Endothelial cell of umbilical vein (primary cell): ENCODE data around the gene PLXNB1. TPM values are rescaled to one million over a fixed set of nuclear protein-coding genes. Genes with fewer than 3 reads are reported as not detected.

Experiments
- BruUV-seq: library from RNA; stranded (reverse); fragments of 400-500 nt; replicated peaks from 2 replicates; lab custom pipeline; 2021; lab: Mats Ljungman, UMichigan
- CTCF ChIA-PET: fragments of 300-600, 350-600 bp; sonication (Branson Sonifier 250); formaldehyde crosslinking; loops from one replicate; lab custom pipeline; 2021; ENCODE audit warnings: antibody characterized with exemption, inconsistent platforms; lab: Charles Lee
- POLR2A ChIA-PET: fragments of 300-600, 350-600 bp; sonication (Branson Sonifier 250); formaldehyde crosslinking; loops from one replicate; lab custom pipeline; 2021; ENCODE audit warnings: antibody characterized with exemption, inconsistent platforms; lab: Charles Lee
- DNase-seq: peaks from one replicate; pipeline ENCODE4 v3.0.0-alpha.2; 2011; ENCODE audit warnings: low read depth, low spot score
- FAIRE-seq: peaks from 2 replicates; lab custom pipeline; 2011; peaks lifted over from hg19 to GRCh38; lab: Jason Lieb, UNC
- H2AFZ ChIP-seq: 2 replicates; pipeline ENCODE4 v1.6.0; 2012; ENCODE audit warnings: low read depth, low read length, control low read depth, inconsistent platforms
- H3K27ac ChIP-seq: 2 replicates; pipeline ENCODE4 v1.5.1; 2011; ENCODE audit warnings: low read depth, mild to moderate bottlenecking, control low read depth, low read length, moderate library complexity; ENCODE audit not compliant: insufficient read depth
- H3K27me3 ChIP-seq, 2 experiments: 2 replicates each; pipeline versions ENCODE4 v1.6.0 to v1.6.1; 2011; ENCODE audit warnings: low read length in 2 of 2, mixed read lengths in 1 of 2; ENCODE audit not compliant: control insufficient read depth in 2 of 2, insufficient read depth in 2 of 2
- H3K36me3 ChIP-seq, 2 experiments: 2 replicates in 1 of 2; 3 replicates in 1 of 2; pipeline ENCODE4 v1.5.1; 2011; ENCODE audit warnings: low read length in 2 of 2, mild to moderate bottlenecking in 1 of 2, moderate library complexity in 1 of 2; ENCODE audit not compliant: control insufficient read depth in 2 of 2, insufficient read depth in 2 of 2; ENCODE audit errors: extremely low read depth in 1 of 2
- H3K4me1 ChIP-seq: 3 replicates; pipeline ENCODE4 v1.5.1; 2011; ENCODE audit warnings: mild to moderate bottlenecking, low read length; ENCODE audit not compliant: control insufficient read depth, insufficient read depth; ENCODE audit errors: extremely low read depth
- H3K4me2 ChIP-seq: 2 replicates; pipeline ENCODE4 v1.6.1; 2011; ENCODE audit warnings: low read length, control low read depth, mixed read lengths; ENCODE audit not compliant: insufficient read depth
- H3K4me3 ChIP-seq, 3 experiments: fragments of 200-600 bp in 1 of 3; sonication (generic), shearing (Covaris generic) in 1 of 3; replicated peaks in 1 of 3; 2 replicates each; pipeline ENCODE4 v1.5.1; 2011 to 2016; ENCODE audit warnings: control low read depth in 3 of 3, low read length in 3 of 3, mild to moderate bottlenecking in 2 of 3, inconsistent platforms in 1 of 3, low read depth in 1 of 3, moderate library complexity in 1 of 3; ENCODE audit not compliant: insufficient read depth in 1 of 3
- H3K79me2 ChIP-seq: 2 replicates; pipeline ENCODE4 v1.6.0; 2012; ENCODE audit warnings: low read length, inconsistent platforms; ENCODE audit not compliant: control insufficient read depth, insufficient read depth
- H3K9ac ChIP-seq: replicated peaks from 2 replicates; pipeline ENCODE3; 2011; ENCODE audit warnings: low read length, control low read depth; ENCODE audit not compliant: insufficient read depth; ENCODE audit errors: extremely low read depth
- H3K9me1 ChIP-seq: replicated peaks from 3 replicates; pipeline ENCODE4 v1.6.0; 2011; ENCODE audit warnings: mild to moderate bottlenecking, low read length; ENCODE audit not compliant: control insufficient read depth, insufficient read depth; ENCODE audit errors: extremely low read depth
- H3K9me3 ChIP-seq: replicated peaks from 2 replicates; pipeline ENCODE4 v1.5.1; 2012; ENCODE audit warnings: low read length, inconsistent platforms; ENCODE audit not compliant: control insufficient read depth, insufficient read depth
- H4K20me1 ChIP-seq: replicated peaks from 2 replicates; pipeline ENCODE3; 2011; ENCODE audit warnings: mild to moderate bottlenecking, low read length; ENCODE audit not compliant: control insufficient read depth, insufficient read depth; ENCODE audit errors: extremely low read depth
- CTCF ChIP-seq, 2 donors: IDR thresholded peaks; 1 replicate in 1 of 2; 2 replicates in 1 of 2; pipeline ENCODE4 v1.5.1; 2011; ENCODE audit warnings: low read length in 2 of 2, mild to moderate bottlenecking in 2 of 2, moderate library complexity in 2 of 2, control low read depth in 1 of 2, inconsistent platforms in 1 of 2, low read depth in 1 of 2; ENCODE audit not compliant: insufficient read depth in 1 of 2; ENCODE audit errors: extremely low read depth in 1 of 2
- EZH2 ChIP-seq: IDR thresholded peaks from 2 replicates; pipeline ENCODE4 v1.6.1; 2012; ENCODE audit warnings: borderline replicate concordance, low read depth, mild to moderate bottlenecking, moderate library complexity, low read length, inconsistent platforms; ENCODE audit not compliant: severe bottlenecking
- FOS ChIP-seq: IDR thresholded peaks from 2 replicates; pipeline ENCODE4 v1.6.1; 2011; ENCODE audit warnings: mild to moderate bottlenecking, low read length, moderate library complexity, borderline replicate concordance; ENCODE audit not compliant: insufficient read depth
- GATA2 ChIP-seq: IDR thresholded peaks from 2 replicates; pipeline ENCODE4 v1.7.0; 2011; ENCODE audit warnings: low read depth, mild to moderate bottlenecking, moderate library complexity, mixed read lengths, low read length; ENCODE audit not compliant: insufficient read length, insufficient read depth
- JUN ChIP-seq: IDR thresholded peaks from 2 replicates; pipeline ENCODE4 v1.6.1; 2011; ENCODE audit warnings: borderline replicate concordance, low read depth; ENCODE audit not compliant: insufficient read length, insufficient read depth
- MAX ChIP-seq: IDR thresholded peaks from 2 replicates; pipeline ENCODE4 v1.6.1; 2011; ENCODE audit not compliant: insufficient read depth, insufficient read length
- MYC ChIP-seq: IDR thresholded peaks from one replicate; pipeline ENCODE4 v1.6.1; 2011; ENCODE audit warnings: mild to moderate bottlenecking, low read depth, low read length
- POLR2A ChIP-seq: IDR thresholded peaks from 2 replicates; pipeline ENCODE4 v1.6.1; 2012; ENCODE audit warnings: low read depth, mild to moderate bottlenecking, control low read depth, low read length
- POLR2AphosphoS5 ChIP-seq: IDR thresholded peaks from 2 replicates; pipeline ENCODE4 v1.6.1; 2012; ENCODE audit warnings: low read depth, mild to moderate bottlenecking, control low read depth, low read length, moderate library complexity; ENCODE audit not compliant: insufficient read depth
- dilution Hi-C: fragments of 300-500 bp; cut with MboI; formaldehyde crosslinking; loops from one replicate; pipeline ENCODE4 v1.15.0; 2019; ENCODE audit warnings: low sequenced_read_pairs; ENCODE audit not compliant: extremely low pct_ligation_motif_present
- intact Hi-C: fragments of 100-400 bp; cut with micrococcal nuclease; formaldehyde crosslinking; loops from one replicate; pipeline ENCODE4 v1.10.0; 2022
- polyA plus RNA-seq, 4 experiments: library from polyadenylated mRNA; depleted of rRNA in 3 of 4; stranded (reverse) in 3 of 4; unstranded in 1 of 4; fragments of >200 nt; gene quantifications; 2 replicates each; pipeline versions ENCODE4 v1.2.1 to v1.2.3, GENCODE V29; 2011 to 2012; ENCODE audit warnings: missing spikeins in 1 of 4
- total RNA-seq: library from RNA; stranded (reverse); gene quantifications from 2 replicates; pipeline ENCODE4 v1.2.3, GENCODE V29; 2021

The PLXNB1 gene
- total and polyA plus RNA-seq, 2 donors (not counting 3 experiments of a cell fraction or from before 2014, with no cell fraction given): 43.1 to 45.2 TPM

- Histone ChIP-seq H3K4me3 (no peak overlapping the region), H3K4me1 (no peaks in the 10 kb centered on the region), H3K9me3 (no peaks in the 10 kb centered on the region), H3K4me2 (no peak overlapping the region), H3K27me3 (no peaks in the 10 kb centered on the region), H4K20me1 (no peaks in the 10 kb centered on the region), H3K9ac (no peak overlapping the region), H3K36me3 (peaks cover 0 to 5% of the 10 kb centered on the region in 2 experiments), H3K9me1 (no peaks in the 10 kb centered on the region), H2AFZ (no peak overlapping the region), H3K27ac (no peak overlapping the region), H3K79me2 (no peaks in the 10 kb centered on the region)
- ChIA-PET POLR2A (no interaction called here), CTCF (interaction anchor here (1.1 to 2.9 kb wide), 5 partner anchors 11 to 22 kb away, joined by 3 to 39 read pairs (median 4); partner anchors contain the start of genes CCDC51 and TMA7)
- dilution Hi-C loops (no loop called here), intact Hi-C loops (no loop called here)
- BruUV-seq: no TSS peak
- no peak for DNase-seq
- no peak for FAIRE-seq
- TF ChIP-seq EZH2 (no peak), POLR2AphosphoS5 (no peak), FOS (no peak), GATA2 (no peak), MAX (no peak), CTCF (IDR thresholded peaks at IDR 0.05; ENCODE audit: extremely low read depth in 1 of 2, insufficient read depth in 1 of 2, low read depth in 1 of 2, low read length in 2 of 2) (no peak), JUN (no peak), POLR2A (no peak), MYC (no peak)
Observed at GRCh38 chr3:48422681-48423080, 7.2 kb downstream of the PLXNB1 start.
